NOMO-1 treated with dmso at 0.1 percent for 144 hours (cell line): ENCODE data around the gene SEC31B.

ENCODE experiments used
- DNase-seq: peaks from one replicate; lab custom pipeline; 2025; ENCODE audit not compliant: unreplicated experiment; lab: John Stamatoyannopoulos, UW

The SEC31B gene

GRCh38 chr10:100529475-100530298 lies 10.0 kb upstream of the SEC31B start, which contains the start of gene NDUFB8:
NDUFB8 (minus strand) TSS chr10:100529871; CDS start chr10:100529851, 20 bp downstream.
- peak; percentile 70 for DNase-seq

- DNase-seq, result no peak
Measured at GRCh38 chr10:100528921-100529474, 9.3 kb upstream of the SEC31B start.

GRCh38 chr10:100528123-100528886 lies 8.6 kb upstream of the SEC31B start:
- DNase-seq, result no peak

- DNase-seq, result no peak
Measured at GRCh38 chr10:100524638-100525037, 5.0 kb upstream of the SEC31B start.

GRCh38 chr10:100524206-100524605 lies 4.5 kb upstream of the SEC31B start:
- DNase-seq, result no peak

- no peak for DNase-seq
Measured at GRCh38 chr10:100522945-100523344, 3.3 kb upstream of the SEC31B start.

GRCh38 chr10:100522107-100522801 lies 2.6 kb upstream of the SEC31B start:
- no peak for DNase-seq

- DNase-seq, result no peak
Measured at GRCh38 chr10:100520811-100521210, 1.1 kb upstream of the SEC31B start.

- no peak for DNase-seq
Measured at GRCh38 chr10:100518761-100519241, 860 bp downstream of the SEC31B start.

- DNase-seq, result no peak
Measured at GRCh38 chr10:100516847-100517246, 2.8 kb downstream of the SEC31B start.

- no peak for DNase-seq
Measured at GRCh38 chr10:100515612-100516011, 4.0 kb downstream of the SEC31B start.

- DNase-seq, result peak; percentile 75
Measured at GRCh38 chr10:100510533-100511308, 8.9 kb downstream of the SEC31B start.

GRCh38 chr10:100509241-100509840 lies 10.3 kb downstream of the SEC31B start:
- no peak for DNase-seq

- no peak for DNase-seq
Measured at GRCh38 chr10:100508691-100509150, 10.9 kb downstream of the SEC31B start.

- no peak for DNase-seq
Measured at GRCh38 chr10:100508266-100508665, 11.4 kb downstream of the SEC31B start.

- DNase-seq, result no peak
Measured at GRCh38 chr10:100507357-100507732, 12.3 kb downstream of the SEC31B start.

GRCh38 chr10:100506596-100507356 lies 12.9 kb downstream of the SEC31B start:
- no peak for DNase-seq

- DNase-seq, result no peak
Measured at GRCh38 chr10:100505164-100505563, 14.5 kb downstream of the SEC31B start.

- DNase-seq, result no peak
Measured at GRCh38 chr10:100504096-100504495, 15.6 kb downstream of the SEC31B start.
